ENCODE results near the gene AEN.

DNA sequence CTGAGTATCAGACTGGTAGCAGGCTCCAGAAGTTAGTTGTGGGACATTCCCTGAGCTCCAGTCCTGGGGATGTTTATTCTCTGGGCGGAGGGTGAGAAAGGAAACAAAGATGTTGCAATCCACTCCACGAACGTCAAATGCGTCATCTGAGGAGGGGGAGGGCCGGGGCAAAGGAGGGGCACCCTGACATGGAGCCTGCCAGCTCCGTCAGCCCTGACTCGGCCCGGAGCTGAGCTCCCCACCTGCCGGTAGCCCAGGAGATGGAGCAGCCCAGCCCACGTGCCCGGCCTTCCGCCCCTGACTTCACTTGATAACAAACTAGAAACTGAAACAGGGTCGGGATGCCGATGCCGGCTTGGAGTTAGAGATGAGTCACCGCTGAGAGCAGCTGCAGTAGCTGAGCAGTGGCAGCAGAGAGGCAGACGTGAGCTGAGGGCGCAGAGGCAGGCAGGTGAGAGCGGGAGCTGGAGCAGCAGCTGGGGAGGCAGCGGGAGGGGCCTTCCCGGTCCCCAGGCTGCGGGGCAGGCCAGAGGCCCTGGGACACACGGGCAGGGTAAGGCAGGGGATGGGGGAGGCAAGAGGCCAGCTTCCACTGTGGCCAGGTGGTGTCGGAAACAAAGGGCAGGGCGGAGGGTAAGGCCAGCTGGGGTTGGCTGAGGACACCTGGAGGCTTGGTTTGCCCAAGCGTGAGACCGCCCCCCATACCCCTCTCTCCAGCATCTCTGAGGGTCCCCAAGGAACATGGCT lies 17.7 kb downstream of the AEN start, which contains the start of gene ISG20:
- TF ChIP-seq EZH2 (IDR thresholded peaks at IDR 0.05) (no peak), POLR2AphosphoS5 (IDR thresholded peaks at IDR 0.05; ENCODE audit: borderline replicate concordance, low read depth, low read length) (no peak), FOXP2 (optimal IDR thresholded peaks at IDR 0.05; ENCODE audit: control extremely low read depth, extremely low read length, insufficient read depth) (peak; percentile 92)
